MV-4-11 (cell line): ENCODE data around the gene ANKZF1.
"Not testable (repeated sequence)": the region's sequence is repeated elsewhere in the genome, so short reads cannot be mapped to it uniquely, and the experiment has no call there.

Experiments used
- DNase-seq: peaks from one replicate; lab custom pipeline; 2025; lab: John Stamatoyannopoulos, UW

The ANKZF1 gene

GRCh38 chr2:219229305-219230058 lies at the start of gene ANKZF1, which contains the start of gene ATG9A:
ANKZF1 (plus strand) TSS chr2:219229806; CDS start chr2:219230258, 452 bp downstream.
ATG9A (minus strand) TSS chr2:219229636; CDS start chr2:219228024, 1,612 bp downstream.
- DNase-seq = peak; percentile 98

- no peak for DNase-seq
These were observed 48.6 kb upstream of the ANKZF1 start for GRCh38 chr2:219180961-219181360.

GRCh38 chr2:219181531-219181930 lies 48.1 kb upstream of the ANKZF1 start:
- DNase-seq = no peak

- no peak for DNase-seq
These were observed 47.1 kb upstream of the ANKZF1 start for GRCh38 chr2:219182331-219183150.

GRCh38 chr2:219183151-219183772 lies 46.3 kb upstream of the ANKZF1 start:
- DNase-seq = no peak

GRCh38 chr2:219184121-219184520 lies 45.5 kb upstream of the ANKZF1 start:
- DNase-seq = no peak

GRCh38 chr2:219186754-219187456 lies 42.7 kb upstream of the ANKZF1 start:
- DNase-seq = no peak

- no peak for DNase-seq
These were observed 32.2 kb upstream of the ANKZF1 start for GRCh38 chr2:219197388-219197787.

- DNase-seq = no peak
These were observed 30.6 kb upstream of the ANKZF1 start for GRCh38 chr2:219198974-219199373.

GRCh38 chr2:219199470-219200211 lies 30.0 kb upstream of the ANKZF1 start:
- DNase-seq = no peak

- not testable (repeated sequence) for DNase-seq
These were observed 28.9 kb upstream of the ANKZF1 start for GRCh38 chr2:219200502-219201326.

- DNase-seq = not testable (repeated sequence)
These were observed 28.3 kb upstream of the ANKZF1 start for GRCh38 chr2:219201331-219201730.

GRCh38 chr2:219204425-219205164 lies 25.0 kb upstream of the ANKZF1 start:
- no peak for DNase-seq

GRCh38 chr2:219205165-219205538 lies 24.5 kb upstream of the ANKZF1 start:
- DNase-seq = no peak

- DNase-seq = no peak
These were observed 23.7 kb upstream of the ANKZF1 start for GRCh38 chr2:219205981-219206327.

- peak; percentile 86 for DNase-seq
These were observed 23.1 kb upstream of the ANKZF1 start, which contains the start of gene ZFAND2B for GRCh38 chr2:219206328-219207133. ZFAND2B (plus strand) TSS chr2:219206782; CDS start chr2:219206988, 206 bp downstream.

GRCh38 chr2:219207134-219207883 lies 22.3 kb upstream of the ANKZF1 start:
- DNase-seq = no peak
